Prostate gland (tissue), 2 donors: Measurements from ENCODE around the gene SLC27A1.

ENCODE experiments used
- POLR2A ChIP-seq: fragments of 450-650 bp; IDR thresholded peaks from one replicate; pipeline ENCODE4 v1.6.1; 2016; ENCODE audit warnings: antibody characterized with exemption, mild to moderate bottlenecking
- POLR2AphosphoS5 ChIP-seq: sonication (generic); formaldehyde crosslinking; IDR thresholded peaks from one replicate; pipeline ENCODE4 v1.6.1; 2017; ENCODE audit warnings: antibody characterized with exemption
- TF ChIP-seq, protein P1 (sequence below), 4 experiments: fragments of 200-600 bp in 2 of 4; fragments of 450-650 bp in 2 of 4; sonication (generic) in 2 of 4; IDR thresholded peaks; 1 replicate in 3 of 4; 2 replicates in 1 of 4; pipeline ENCODE4 v1.5.1; 2016 to 2019; ENCODE audit warnings: antibody characterized with exemption in 4 of 4, mild to moderate bottlenecking in 2 of 4, moderate library complexity in 2 of 4

DNA sequence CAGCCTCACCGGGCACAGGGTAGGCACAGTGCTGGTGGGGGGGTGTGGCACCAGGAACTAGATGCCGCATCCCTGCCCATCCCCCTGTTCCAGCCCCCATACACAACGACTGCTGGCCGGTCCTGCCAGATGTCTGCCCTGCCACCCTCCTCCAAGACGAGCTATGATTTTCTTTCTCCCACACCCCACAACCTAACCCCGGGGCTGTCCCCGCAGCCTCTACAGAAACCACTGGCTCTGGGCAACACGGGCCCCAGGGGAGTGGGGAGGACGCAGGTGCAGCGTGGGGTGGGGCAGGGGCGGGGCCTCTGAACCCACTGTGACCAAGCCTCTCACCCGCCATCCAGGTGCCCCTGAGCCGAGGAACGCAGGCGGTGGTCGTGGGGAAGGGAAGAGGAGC, 56.6 kb downstream of the SLC27A1 start:
- TF ChIP-seq POLR2AphosphoS5 (no peak), POLR2A (no peak)
- TF ChIP-seq, protein P1, sequence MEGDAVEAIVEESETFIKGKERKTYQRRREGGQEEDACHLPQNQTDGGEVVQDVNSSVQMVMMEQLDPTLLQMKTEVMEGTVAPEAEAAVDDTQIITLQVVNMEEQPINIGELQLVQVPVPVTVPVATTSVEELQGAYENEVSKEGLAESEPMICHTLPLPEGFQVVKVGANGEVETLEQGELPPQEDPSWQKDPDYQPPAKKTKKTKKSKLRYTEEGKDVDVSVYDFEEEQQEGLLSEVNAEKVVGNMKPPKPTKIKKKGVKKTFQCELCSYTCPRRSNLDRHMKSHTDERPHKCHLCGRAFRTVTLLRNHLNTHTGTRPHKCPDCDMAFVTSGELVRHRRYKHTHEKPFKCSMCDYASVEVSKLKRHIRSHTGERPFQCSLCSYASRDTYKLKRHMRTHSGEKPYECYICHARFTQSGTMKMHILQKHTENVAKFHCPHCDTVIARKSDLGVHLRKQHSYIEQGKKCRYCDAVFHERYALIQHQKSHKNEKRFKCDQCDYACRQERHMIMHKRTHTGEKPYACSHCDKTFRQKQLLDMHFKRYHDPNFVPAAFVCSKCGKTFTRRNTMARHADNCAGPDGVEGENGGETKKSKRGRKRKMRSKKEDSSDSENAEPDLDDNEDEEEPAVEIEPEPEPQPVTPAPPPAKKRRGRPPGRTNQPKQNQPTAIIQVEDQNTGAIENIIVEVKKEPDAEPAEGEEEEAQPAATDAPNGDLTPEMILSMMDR (IDR thresholded peaks at IDR 0.05) = no peak
